ENCODE results near the gene PHF21B.

DNA sequence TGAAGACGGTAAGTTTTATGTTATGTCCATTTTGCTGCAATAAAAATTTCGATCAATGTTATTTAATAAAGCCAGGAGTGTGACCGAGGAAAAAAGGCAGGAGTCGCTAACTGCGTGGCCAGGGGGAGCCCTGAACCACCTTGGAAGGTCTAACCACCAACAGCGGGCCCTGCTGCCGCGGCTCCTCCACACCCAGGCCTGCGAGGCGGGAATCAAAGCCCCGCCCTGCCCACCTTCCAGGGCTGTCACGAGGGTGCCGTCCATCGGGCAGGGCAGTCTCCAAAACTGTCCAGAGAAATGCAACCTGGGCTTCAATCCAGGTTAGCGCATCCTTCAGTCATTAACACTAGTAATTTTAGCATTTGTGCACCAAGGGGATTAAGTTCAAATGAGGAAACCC, 19.0 kb downstream of the PHF21B start:
- TF ChIP-seq, protein P1, sequence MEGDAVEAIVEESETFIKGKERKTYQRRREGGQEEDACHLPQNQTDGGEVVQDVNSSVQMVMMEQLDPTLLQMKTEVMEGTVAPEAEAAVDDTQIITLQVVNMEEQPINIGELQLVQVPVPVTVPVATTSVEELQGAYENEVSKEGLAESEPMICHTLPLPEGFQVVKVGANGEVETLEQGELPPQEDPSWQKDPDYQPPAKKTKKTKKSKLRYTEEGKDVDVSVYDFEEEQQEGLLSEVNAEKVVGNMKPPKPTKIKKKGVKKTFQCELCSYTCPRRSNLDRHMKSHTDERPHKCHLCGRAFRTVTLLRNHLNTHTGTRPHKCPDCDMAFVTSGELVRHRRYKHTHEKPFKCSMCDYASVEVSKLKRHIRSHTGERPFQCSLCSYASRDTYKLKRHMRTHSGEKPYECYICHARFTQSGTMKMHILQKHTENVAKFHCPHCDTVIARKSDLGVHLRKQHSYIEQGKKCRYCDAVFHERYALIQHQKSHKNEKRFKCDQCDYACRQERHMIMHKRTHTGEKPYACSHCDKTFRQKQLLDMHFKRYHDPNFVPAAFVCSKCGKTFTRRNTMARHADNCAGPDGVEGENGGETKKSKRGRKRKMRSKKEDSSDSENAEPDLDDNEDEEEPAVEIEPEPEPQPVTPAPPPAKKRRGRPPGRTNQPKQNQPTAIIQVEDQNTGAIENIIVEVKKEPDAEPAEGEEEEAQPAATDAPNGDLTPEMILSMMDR (IDR thresholded peaks at IDR 0.05): no peak
- no peak for TF ChIP-seq POLR2AphosphoS5 (IDR thresholded peaks at IDR 0.05; ENCODE audit: low read depth, low read length)
